GM19328 (cell line): ENCODE data around the gene FBXO17.

Source experiments
- ATAC-seq: cut with Tn5 transposase; IDR thresholded peaks from one replicate; pipeline ENCODE4 v1.9.1; 2021; ENCODE audit warnings: mild to moderate bottlenecking, moderate library complexity; ENCODE audit not compliant: unreplicated experiment

Gene FBXO17

GRCh38 chr19:38894968-38895367 is 80.6 kb downstream of the FBXO17 start:
- ATAC-seq, result no peak

- no peak for ATAC-seq
Observed at GRCh38 chr19:38893341-38893771, 82.2 kb downstream of the FBXO17 start.

- no peak for ATAC-seq
Observed at GRCh38 chr19:38892841-38893240, 82.7 kb downstream of the FBXO17 start.

GRCh38 chr19:38891771-38892170 is 83.8 kb downstream of the FBXO17 start:
- no peak for ATAC-seq
